Smooth muscle cell (in vitro differentiated cells): ENCODE data around the gene CFAP77. TPM values are rescaled to one million over a fixed set of nuclear protein-coding genes. Genes with fewer than 3 reads are reported as not detected.
A peak's percentile ranks its signal among the peaks of the same experiment; 100 is the strongest.

Experiments used
- DNase-seq: peaks from one replicate; lab custom pipeline; 2025; ENCODE audit not compliant: unreplicated experiment; lab: John Stamatoyannopoulos, UW
- H2AFZ ChIP-seq: fragments of 200-600 bp; sonication (generic); 2 replicates; pipeline ENCODE4 v1.6.0; 2016; ENCODE audit warnings: antibody characterized with exemption, low read depth, mild to moderate bottlenecking
- H3F3A ChIP-seq: fragments of 200-600 bp; sonication (generic); 2 replicates; pipeline ENCODE4 v1.6.0; 2017; ENCODE audit warnings: antibody characterized with exemption, low read depth
- H3K27ac ChIP-seq: fragments of 200-600 bp; sonication (generic); 2 replicates; pipeline ENCODE4 v1.5.1; 2016; ENCODE audit warnings: low read depth, mild to moderate bottlenecking
- H3K27me3 ChIP-seq: fragments of 200-600 bp; sonication (generic); 2 replicates; pipeline ENCODE4 v1.6.1; 2016; ENCODE audit warnings: low read depth, mild to moderate bottlenecking
- H3K36me3 ChIP-seq: fragments of 200-600 bp; sonication (generic); 2 replicates; pipeline ENCODE4 v1.5.1; 2016; ENCODE audit warnings: low read depth
- H3K4me1 ChIP-seq: fragments of 200-600 bp; sonication (generic); 2 replicates; pipeline ENCODE4 v1.5.1; 2016; ENCODE audit warnings: low read depth
- H3K4me2 ChIP-seq: fragments of 200-600 bp; sonication (generic); 2 replicates; pipeline ENCODE4 v1.6.0; 2016; ENCODE audit warnings: mild to moderate bottlenecking
- H3K4me3 ChIP-seq: fragments of 200-600 bp; sonication (generic); 2 replicates; pipeline ENCODE4 v1.5.1; 2016; ENCODE audit warnings: mild to moderate bottlenecking
- H3K79me2 ChIP-seq: fragments of 200-600 bp; sonication (generic); 2 replicates; pipeline ENCODE4 v1.6.0; 2016; ENCODE audit warnings: low read depth, mild to moderate bottlenecking
- H3K9ac ChIP-seq: fragments of 200-600 bp; sonication (generic); 2 replicates; pipeline ENCODE4 v1.6.0; 2016; ENCODE audit warnings: low read depth
- H3K9me3 ChIP-seq: fragments of 200-600 bp; sonication (generic); replicated peaks from 2 replicates; pipeline ENCODE4 v1.5.1; 2016; ENCODE audit warnings: low read depth
- H4K20me1 ChIP-seq: fragments of 200-600 bp; sonication (generic); 2 replicates; pipeline ENCODE4 v1.6.0; 2016; ENCODE audit warnings: low read depth
- CTCF ChIP-seq: fragments of 200-600 bp; sonication (generic); IDR thresholded peaks from 2 replicates; pipeline ENCODE4 v1.5.1; 2017; ENCODE audit warnings: borderline replicate concordance, mild to moderate bottlenecking, antibody characterized with exemption; ENCODE audit not compliant: insufficient read depth, poor library complexity, severe bottlenecking
- WGBS: methylation state at CpG from one replicate; pipeline ENCODE4 v1.1.7; 2016; ENCODE audit warnings: low lambda C conversion rate; 5-methylcytosine and 5-hydroxymethylcytosine counted together
- polyA plus RNA-seq: library from polyadenylated mRNA; unstranded; fragments of >200 nt; fragmentation: Nextera tagmentation; extraction: Ambion mirVana; gene quantifications from 2 replicates; pipeline ENCODE4 v1.2.1, GENCODE V29; 2016
- total RNA-seq: library from RNA; depleted of rRNA; stranded (reverse); fragments of >200 nt; gene quantifications from 2 replicates; pipeline ENCODE4 v1.2.3, GENCODE V29; 2014

The CFAP77 gene
- total and polyA plus RNA-seq, 2 experiments from 2014 or later: 0.31 TPM; not detected in 1

DNA sequence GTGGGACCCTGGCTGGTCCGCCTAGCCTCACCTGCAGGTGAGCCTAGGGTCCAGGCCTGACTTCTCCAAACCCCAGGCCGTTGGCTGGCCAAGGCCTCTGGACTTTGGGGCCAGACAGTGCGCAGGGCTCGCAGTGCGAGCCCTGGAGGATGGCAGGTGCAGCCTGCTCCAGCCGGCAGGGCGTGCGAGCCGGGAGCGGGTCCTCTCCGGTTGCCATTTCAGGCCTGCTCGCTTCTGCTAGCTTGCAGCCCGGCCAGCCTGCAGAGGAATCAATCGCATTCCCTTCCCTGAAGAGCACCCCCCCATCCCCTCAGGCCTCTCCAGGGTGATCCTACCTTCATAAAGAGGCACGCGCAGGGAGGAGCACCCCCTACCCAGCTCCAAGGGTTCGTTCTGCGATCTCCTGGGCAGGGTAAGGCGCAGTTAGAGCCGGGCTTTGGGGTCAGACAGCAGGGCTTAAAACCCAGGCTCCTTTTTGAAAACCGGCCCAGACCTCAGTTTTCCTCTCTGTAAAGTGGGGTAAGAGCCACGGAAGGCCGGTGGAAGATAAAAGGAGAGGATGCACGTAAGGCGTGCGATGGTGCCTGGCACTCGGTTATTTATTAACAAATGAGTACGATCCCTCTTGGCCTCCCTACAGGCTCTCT lies 178.6 kb downstream of the CFAP77 start:
- DNase-seq: no peak
- Histone ChIP-seq H3K79me2 (no peaks in the 10 kb centered on the region), H3F3A (no peaks in the 10 kb centered on the region), H3K9ac (no peak overlapping the region), H3K4me3 (no peak overlapping the region), H3K4me1 (peaks cover 47% of the 10 kb centered on the region), H2AFZ (no peak overlapping the region), H3K36me3 (no peaks in the 10 kb centered on the region), H4K20me1 (peaks cover 56% of the 10 kb centered on the region), H3K9me3 (no peaks in the 10 kb centered on the region), H3K27ac (no peak overlapping the region), H3K27me3 (peaks cover 100% of the 10 kb centered on the region), H3K4me2 (no peak overlapping the region)
- no peak for TF ChIP-seq CTCF
- 18% methylated on average over 28 of the region's 28 CpGs for WGBS

DNA sequence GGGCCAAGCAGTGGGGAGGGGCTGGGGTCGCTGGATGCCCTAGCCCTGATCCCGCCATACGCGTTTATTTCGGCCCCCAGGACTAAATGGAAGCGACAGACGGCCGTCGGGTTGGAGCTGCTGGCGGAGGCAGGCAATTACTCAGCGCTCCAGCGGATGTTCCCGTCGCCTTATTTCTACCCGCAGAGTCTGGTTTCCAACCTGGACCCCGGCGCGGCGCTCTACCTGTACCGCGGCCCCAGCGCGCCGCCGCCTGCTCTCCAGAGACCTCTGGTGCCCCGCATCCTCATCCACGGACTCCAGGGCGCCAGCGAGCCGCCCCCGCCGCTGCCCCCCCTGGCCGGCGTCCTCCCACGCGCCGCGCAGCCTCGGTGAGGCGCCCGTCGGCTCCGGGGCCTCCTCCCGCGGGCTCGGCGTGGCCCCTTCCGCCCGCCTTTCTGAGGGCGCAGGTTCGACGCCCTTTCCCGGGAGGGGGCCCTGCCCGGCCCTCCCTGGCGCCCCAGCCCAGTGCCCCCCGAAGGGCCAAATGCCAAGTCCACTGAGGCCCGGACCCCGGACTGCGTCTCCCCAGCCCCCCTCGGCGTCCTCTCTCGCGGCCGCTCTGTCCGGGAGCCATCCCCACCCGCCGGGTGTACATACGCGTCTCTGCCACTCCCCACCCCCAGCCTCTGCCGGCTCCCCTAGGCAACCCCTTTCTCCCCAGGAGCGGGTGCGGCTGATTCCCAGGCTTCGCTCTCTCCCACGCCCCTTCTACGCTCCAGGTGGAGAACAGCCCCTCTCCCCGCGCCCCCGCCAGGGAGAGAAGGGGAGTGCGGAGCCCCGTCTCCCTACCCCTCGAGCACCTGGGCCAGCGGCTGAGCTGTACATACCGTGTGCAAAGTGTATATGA lies 179.4 kb downstream of the CFAP77 start:
- no peak for TF ChIP-seq CTCF
- WGBS: 6% methylated on average over 61 of the region's 83 CpGs
- Histone ChIP-seq H3K9me3 (no peaks in the 10 kb centered on the region), H2AFZ (no peak overlapping the region), H3K4me1 (peaks cover 47% of the 10 kb centered on the region), H3K4me2 (peak overlapping the region; percentile 80), H3K27ac (no peak overlapping the region), H3K79me2 (no peaks in the 10 kb centered on the region), H3K4me3 (no peak overlapping the region), H3K9ac (no peak overlapping the region), H3K27me3 (peaks cover 93% of the 10 kb centered on the region), H4K20me1 (peaks cover 58% of the 10 kb centered on the region), H3F3A (no peaks in the 10 kb centered on the region), H3K36me3 (no peaks in the 10 kb centered on the region)
- DNase-seq: no peak

DNA sequence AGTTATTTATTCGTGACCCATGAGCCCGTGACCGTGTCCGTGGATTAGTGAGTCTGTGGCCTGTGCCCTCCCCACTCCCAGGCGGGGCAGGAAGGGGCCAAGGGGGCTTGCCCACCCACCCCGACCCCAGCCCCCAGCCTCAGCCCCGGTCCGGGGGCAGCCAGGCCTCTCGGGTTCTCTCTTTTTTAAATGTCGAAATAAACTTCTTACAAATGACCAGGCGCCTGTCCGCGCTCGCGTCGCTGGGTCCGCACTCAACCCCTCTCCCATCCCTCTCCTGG lies 180.0 kb downstream of the CFAP77 start:
- Histone ChIP-seq H3K79me2 (no peaks in the 10 kb centered on the region), H2AFZ (no peak overlapping the region), H4K20me1 (peaks cover 61% of the 10 kb centered on the region), H3K4me1 (peaks cover 44% of the 10 kb centered on the region), H3K9me3 (no peaks in the 10 kb centered on the region), H3K9ac (no peak overlapping the region), H3K27ac (no peak overlapping the region), H3K36me3 (no peaks in the 10 kb centered on the region), H3K4me3 (peak overlapping the region; percentile 35), H3K27me3 (peaks cover 88% of the 10 kb centered on the region), H3F3A (no peaks in the 10 kb centered on the region), H3K4me2 (peak overlapping the region; percentile 80)
- WGBS: 7% methylated on average over 9 of the region's 17 CpGs
- no peak for TF ChIP-seq CTCF
- DNase-seq: no peak
